ENCODE measurements around the gene HES5.

Gene HES5

DNA sequence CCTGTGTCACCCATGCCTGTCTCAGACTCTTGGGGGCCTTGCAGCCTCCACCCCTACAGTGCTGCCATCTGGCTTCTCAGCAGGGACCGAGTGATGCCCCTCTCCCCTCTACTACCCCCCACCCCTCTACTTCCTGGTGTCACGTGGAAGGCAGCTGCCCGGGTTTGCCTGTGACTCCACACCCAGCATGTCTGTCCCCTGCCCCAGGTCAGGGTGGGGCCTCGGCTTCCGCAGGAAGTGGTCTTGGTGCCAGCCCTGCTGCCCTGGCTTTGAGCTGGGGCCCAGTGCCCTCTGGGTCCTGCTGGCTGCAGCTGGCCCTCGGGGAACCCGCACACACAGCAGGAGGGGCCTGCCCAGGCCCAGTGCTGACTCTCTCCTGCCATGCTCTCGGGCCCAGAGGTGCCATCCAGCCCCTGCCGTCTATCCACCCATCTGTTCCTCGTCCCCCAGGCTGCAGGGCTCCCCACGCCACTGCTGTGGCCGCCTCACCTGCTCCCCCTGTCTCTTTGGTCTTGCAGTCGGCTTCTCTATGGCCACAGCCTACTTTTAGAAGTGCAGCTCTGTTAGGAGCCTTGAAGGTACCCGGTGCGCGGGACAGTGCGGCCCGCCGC lies 30.0 kb downstream of the HES5 start:
- TF ChIP-seq FOXM1 (IDR thresholded peaks at IDR 0.05; ENCODE audit: borderline replicate concordance, low read depth) (no peak), CEBPB (IDR thresholded peaks at IDR 0.05) (no peak), TAF1 (IDR thresholded peaks at IDR 0.05; ENCODE audit: low read depth) (no peak), EP300 (IDR thresholded peaks at IDR 0.05; ENCODE audit: borderline replicate concordance) (no peak), TCF12 (IDR thresholded peaks at IDR 0.05; ENCODE audit: low read depth) (no peak), RAD21 (IDR thresholded peaks at IDR 0.05; ENCODE audit: low read depth) (no peak), USF1 (IDR thresholded peaks at IDR 0.05) (no peak), TEAD4 (IDR thresholded peaks at IDR 0.05) (no peak)
- TF ChIP-seq, protein P1, sequence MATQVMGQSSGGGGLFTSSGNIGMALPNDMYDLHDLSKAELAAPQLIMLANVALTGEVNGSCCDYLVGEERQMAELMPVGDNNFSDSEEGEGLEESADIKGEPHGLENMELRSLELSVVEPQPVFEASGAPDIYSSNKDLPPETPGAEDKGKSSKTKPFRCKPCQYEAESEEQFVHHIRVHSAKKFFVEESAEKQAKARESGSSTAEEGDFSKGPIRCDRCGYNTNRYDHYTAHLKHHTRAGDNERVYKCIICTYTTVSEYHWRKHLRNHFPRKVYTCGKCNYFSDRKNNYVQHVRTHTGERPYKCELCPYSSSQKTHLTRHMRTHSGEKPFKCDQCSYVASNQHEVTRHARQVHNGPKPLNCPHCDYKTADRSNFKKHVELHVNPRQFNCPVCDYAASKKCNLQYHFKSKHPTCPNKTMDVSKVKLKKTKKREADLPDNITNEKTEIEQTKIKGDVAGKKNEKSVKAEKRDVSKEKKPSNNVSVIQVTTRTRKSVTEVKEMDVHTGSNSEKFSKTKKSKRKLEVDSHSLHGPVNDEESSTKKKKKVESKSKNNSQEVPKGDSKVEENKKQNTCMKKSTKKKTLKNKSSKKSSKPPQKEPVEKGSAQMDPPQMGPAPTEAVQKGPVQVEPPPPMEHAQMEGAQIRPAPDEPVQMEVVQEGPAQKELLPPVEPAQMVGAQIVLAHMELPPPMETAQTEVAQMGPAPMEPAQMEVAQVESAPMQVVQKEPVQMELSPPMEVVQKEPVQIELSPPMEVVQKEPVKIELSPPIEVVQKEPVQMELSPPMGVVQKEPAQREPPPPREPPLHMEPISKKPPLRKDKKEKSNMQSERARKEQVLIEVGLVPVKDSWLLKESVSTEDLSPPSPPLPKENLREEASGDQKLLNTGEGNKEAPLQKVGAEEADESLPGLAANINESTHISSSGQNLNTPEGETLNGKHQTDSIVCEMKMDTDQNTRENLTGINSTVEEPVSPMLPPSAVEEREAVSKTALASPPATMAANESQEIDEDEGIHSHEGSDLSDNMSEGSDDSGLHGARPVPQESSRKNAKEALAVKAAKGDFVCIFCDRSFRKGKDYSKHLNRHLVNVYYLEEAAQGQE (IDR thresholded peaks at IDR 0.05; ENCODE audit: low read depth), result no peak
- TF ChIP-seq, protein P2, sequence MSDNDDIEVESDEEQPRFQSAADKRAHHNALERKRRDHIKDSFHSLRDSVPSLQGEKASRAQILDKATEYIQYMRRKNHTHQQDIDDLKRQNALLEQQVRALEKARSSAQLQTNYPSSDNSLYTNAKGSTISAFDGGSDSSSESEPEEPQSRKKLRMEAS (IDR thresholded peaks at IDR 0.05), result no peak

DNA sequence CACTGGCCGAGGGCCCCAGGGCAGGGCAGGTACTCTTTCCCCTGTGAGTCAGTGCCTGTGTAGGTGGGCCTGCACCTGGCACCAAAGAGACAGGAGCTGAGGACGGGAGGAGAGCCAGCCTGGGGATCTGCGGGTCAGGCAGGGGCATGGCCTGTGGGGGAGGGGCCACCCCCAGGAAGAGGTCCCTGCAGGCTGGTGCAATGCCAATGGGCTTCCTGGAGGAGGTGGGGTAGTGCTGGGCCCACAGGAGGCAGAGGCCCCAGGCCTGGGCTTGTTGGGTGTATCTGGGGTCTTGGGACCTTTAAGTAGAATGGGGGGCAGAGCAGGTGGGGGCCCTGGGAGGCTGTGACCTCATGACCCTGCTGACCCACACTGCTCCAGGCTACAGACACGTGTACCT lies 30.8 kb downstream of the HES5 start:
- no peak for TF ChIP-seq TCF12 (IDR thresholded peaks at IDR 0.05; ENCODE audit: low read depth)
- no peak for TF ChIP-seq YY1 (IDR thresholded peaks at IDR 0.05; ENCODE audit: low read depth)
- TF ChIP-seq, protein P1 (IDR thresholded peaks at IDR 0.05; ENCODE audit: low read depth), result no peak
- no peak for TF ChIP-seq CREB1 (IDR thresholded peaks at IDR 0.05; ENCODE audit: low read depth)

DNA sequence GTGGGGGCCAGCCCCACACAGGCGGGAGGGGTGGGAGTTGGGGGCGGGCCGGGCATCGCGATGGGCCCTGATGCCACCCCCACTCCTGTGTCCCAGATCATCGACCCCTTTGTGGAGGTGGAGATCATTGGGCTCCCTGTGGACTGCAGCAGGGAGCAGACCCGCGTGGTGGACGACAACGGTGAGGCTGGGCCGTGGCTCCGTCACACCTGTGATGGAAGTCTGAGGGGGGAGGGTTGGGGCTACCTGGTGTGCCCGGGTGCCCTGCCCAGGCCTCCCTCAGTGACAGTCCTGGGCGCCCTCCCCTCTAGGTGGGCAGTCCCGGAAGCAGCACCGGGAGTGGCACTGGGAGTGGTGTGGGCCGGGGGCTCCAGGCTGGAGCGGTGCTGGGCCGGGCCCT lies 31.4 kb downstream of the HES5 start:
- TF ChIP-seq, protein P2 (IDR thresholded peaks at IDR 0.05), result no peak
- TF ChIP-seq CREB1 (IDR thresholded peaks at IDR 0.05; ENCODE audit: low read depth) (no peak), TAF1 (IDR thresholded peaks at IDR 0.05; ENCODE audit: low read depth) (no peak), ZBTB7A (IDR thresholded peaks at IDR 0.05; ENCODE audit: low read depth) (no peak), EGR1 (IDR thresholded peaks at IDR 0.05) (no peak), NFIC (IDR thresholded peaks at IDR 0.05) (no peak), TEAD4 (IDR thresholded peaks at IDR 0.05) (no peak), USF1 (IDR thresholded peaks at IDR 0.05) (no peak), FOXM1 (IDR thresholded peaks at IDR 0.05; ENCODE audit: borderline replicate concordance, low read depth) (no peak), EP300 (IDR thresholded peaks at IDR 0.05; ENCODE audit: borderline replicate concordance) (no peak), RAD21 (IDR thresholded peaks at IDR 0.05; ENCODE audit: low read depth) (no peak), CEBPB (IDR thresholded peaks at IDR 0.05) (no peak), TCF12 (IDR thresholded peaks at IDR 0.05; ENCODE audit: low read depth) (no peak), YY1 (IDR thresholded peaks at IDR 0.05; ENCODE audit: low read depth) (no peak)
- TF ChIP-seq, protein P1 (IDR thresholded peaks at IDR 0.05; ENCODE audit: low read depth), result no peak

DNA sequence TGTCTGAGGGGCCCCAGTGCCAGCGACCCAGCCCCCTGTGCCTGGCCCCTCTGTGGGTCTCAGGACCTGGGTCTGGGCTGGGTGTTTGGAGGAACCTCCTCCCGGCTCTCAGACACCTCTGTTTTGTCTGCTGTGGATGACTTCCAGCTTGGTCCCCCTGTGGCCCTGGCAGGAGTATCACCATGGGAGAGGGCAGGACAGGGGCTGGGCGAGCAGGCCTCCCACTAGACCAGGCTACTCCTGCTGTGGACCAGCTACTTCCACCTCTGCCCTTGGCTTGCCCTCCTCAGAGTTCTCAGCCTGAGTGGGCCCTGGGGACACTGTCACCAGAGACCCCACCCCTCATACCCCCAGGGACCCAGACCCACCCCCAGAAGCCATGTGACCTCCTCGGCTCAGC lies 32.2 kb downstream of the HES5 start:
- no peak for TF ChIP-seq CEBPB (IDR thresholded peaks at IDR 0.05)
- no peak for TF ChIP-seq YY1 (IDR thresholded peaks at IDR 0.05; ENCODE audit: low read depth)
- no peak for TF ChIP-seq USF1 (IDR thresholded peaks at IDR 0.05)
- no peak for TF ChIP-seq FOXM1 (IDR thresholded peaks at IDR 0.05; ENCODE audit: borderline replicate concordance, low read depth)
